A673 (cell line): ENCODE measurements around the gene LY6G5C.

ENCODE experiments used
- CTCF ChIP-seq: fragments of 300-800, 200-600 bp; sonication (generic); conservative IDR thresholded peaks from 2 replicates; pipeline ENCODE4 v1.5.1; 2017; ENCODE audit warnings: low read depth, mild to moderate bottlenecking, antibody characterized with exemption, low read length, moderate library complexity, mixed read lengths
- EZH2 ChIP-seq: fragments of 200-600 bp; sonication (generic); IDR thresholded peaks from 2 replicates; pipeline ENCODE4 v1.6.1; 2017; ENCODE audit warnings: borderline replicate concordance, low read depth, mild to moderate bottlenecking, mixed read lengths, antibody characterized with exemption, low read length; ENCODE audit not compliant: poor library complexity, severe bottlenecking

DNA sequence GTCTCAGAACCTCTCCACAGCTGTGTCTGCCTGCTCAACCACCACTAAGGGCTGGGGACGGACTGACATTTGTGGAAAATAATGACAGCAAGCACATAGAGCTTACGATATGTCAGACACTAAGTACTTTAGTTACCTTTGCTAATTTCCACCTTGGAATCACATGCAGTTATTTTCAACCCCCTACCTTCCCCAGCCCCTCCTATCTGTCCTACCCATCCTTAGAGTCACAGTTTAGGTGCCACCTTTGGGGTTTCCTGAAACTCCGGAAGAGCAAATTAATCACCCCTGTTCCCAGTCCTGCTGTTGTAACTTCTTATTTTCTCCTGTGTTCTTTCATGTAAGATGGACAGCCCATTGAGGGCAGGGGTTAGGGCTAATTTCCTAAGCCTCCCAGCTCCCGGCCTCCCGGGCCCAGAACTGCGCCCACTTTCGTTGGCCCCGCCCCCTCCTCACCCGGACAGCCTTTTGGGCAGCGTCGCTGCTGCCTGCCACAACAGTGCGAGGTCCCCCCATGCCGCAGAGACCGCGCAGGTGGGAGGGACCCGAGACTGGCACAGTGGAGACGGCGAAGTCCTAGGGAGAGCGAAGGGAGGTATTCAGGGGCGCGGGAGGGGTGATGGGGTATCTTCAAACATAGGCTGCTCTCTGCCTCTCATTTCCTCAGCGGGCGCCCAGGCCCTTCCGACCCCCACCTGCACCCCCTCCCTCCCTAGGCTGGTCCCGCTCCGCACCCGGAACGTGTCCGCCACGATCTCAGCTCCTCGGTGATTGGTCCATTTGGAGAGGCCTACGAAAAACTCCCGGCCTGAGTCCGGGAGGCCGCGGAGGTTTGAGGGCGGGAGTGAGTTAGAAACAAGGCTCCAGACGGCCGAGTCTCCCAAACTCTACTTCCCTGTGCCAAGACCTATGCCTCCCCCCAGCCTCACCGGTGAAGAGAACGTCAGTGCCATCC lies 47.1 kb upstream of the LY6G5C start:
- no peak for TF ChIP-seq CTCF
- no peak for TF ChIP-seq EZH2
